Esophagus squamous epithelium (tissue), 4 donors: Measurements from ENCODE around the gene MANSC4.

ENCODE experiments used
- CTCF ChIP-seq, 6 experiments: fragments of 450-650 bp in 4 of 6; fragments of 200-600 bp in 2 of 6; sonication (generic) in 2 of 6; IDR thresholded peaks; one replicate each; pipeline ENCODE4 v1.5.1; 2016 to 2019; ENCODE audit warnings: antibody characterized with exemption in 6 of 6, mild to moderate bottlenecking in 4 of 6, moderate library complexity in 4 of 6
- POLR2A ChIP-seq, 4 donors: fragments of 450-650 bp; IDR thresholded peaks; one replicate each; pipeline ENCODE4 v1.6.1; 2017; ENCODE audit warnings: antibody characterized with exemption in 4 of 4, mild to moderate bottlenecking in 4 of 4, moderate library complexity in 3 of 4

GRCh38 chr12:27733791-27734190 lies 46.2 kb downstream of the MANSC4 start:
- TF ChIP-seq POLR2A (IDR thresholded peaks at IDR 0.05) = no peak
- no peak for TF ChIP-seq CTCF (IDR thresholded peaks at IDR 0.05)
